HEK293 (cell line): ENCODE measurements around the gene OXGR1.

Experiments
- CTCF ChIA-PET: fragments of 350-600 bp; formaldehyde crosslinking; extraction: SDS; loops from one replicate; lab custom pipeline; 2021; ENCODE audit warnings: antibody characterized with exemption; lab: Yijun Ruan, JAX
- POLR2A ChIA-PET: fragments of 300-600 bp; formaldehyde crosslinking; extraction: SDS; loops from one replicate; lab custom pipeline; 2020; ENCODE audit warnings: antibody characterized with exemption, inconsistent platforms; lab: Yijun Ruan, JAX
- H3K27ac ChIP-seq: fragments of 200-500 bp; sonication (Bioruptor generic); 2 replicates; pipeline ENCODE4 v1.5.1; 2014; ENCODE audit warnings: low read depth, low read length, control low read depth, inconsistent platforms; ENCODE audit errors: extremely low read depth
- H3K36me3 ChIP-seq, 2 experiments: fragments of 200-500 bp in 1 of 2; sonication (Bioruptor generic) in 1 of 2; 1 replicate in 1 of 2; 2 replicates in 1 of 2; pipeline ENCODE4 v1.5.1; 2014 to 2017; ENCODE audit warnings: inconsistent platforms in 2 of 2, low read length in 2 of 2; ENCODE audit not compliant: control insufficient read depth in 2 of 2, insufficient read depth in 1 of 2
- H3K4me1 ChIP-seq: fragments of 200-500 bp; sonication (Bioruptor generic); 2 replicates; pipeline ENCODE4 v1.5.1; 2014; ENCODE audit warnings: mild to moderate bottlenecking, low read length, inconsistent platforms; ENCODE audit not compliant: control insufficient read depth, insufficient read depth
- H3K4me3 ChIP-seq: 2 replicates; pipeline ENCODE4 v1.5.1; 2011; ENCODE audit warnings: low read depth, mild to moderate bottlenecking, control low read depth, low read length, moderate library complexity
- H3K9me3 ChIP-seq: fragments of 200-500 bp; sonication (Bioruptor generic); 2 replicates; pipeline ENCODE4 v1.5.1; 2014; ENCODE audit warnings: low read depth, low read length, inconsistent platforms; ENCODE audit not compliant: control insufficient read depth, insufficient read depth
- KLF1 ChIP-seq: fragments of 450-650 bp; formaldehyde crosslinking; IDR thresholded peaks from 2 replicates; pipeline ENCODE4 v1.5.1; 2016; ENCODE audit warnings: missing biosample characterization, missing genetic modification characterization
- ZBTB49 ChIP-seq: fragments of 450-650 bp; formaldehyde crosslinking; IDR thresholded peaks from 2 replicates; pipeline ENCODE4 v1.5.1; 2016; ENCODE audit warnings: missing biosample characterization, missing genetic modification characterization, low read depth
- ZNF133 ChIP-seq: fragments of 450-650 bp; formaldehyde crosslinking; IDR thresholded peaks from 2 replicates; pipeline ENCODE4 v1.5.1; 2016; ENCODE audit warnings: missing biosample characterization, missing genetic modification characterization
- ZNF148 ChIP-seq: fragments of 450-650 bp; formaldehyde crosslinking; IDR thresholded peaks from 2 replicates; pipeline ENCODE4 v1.5.0; 2017; ENCODE audit warnings: missing biosample characterization, missing genetic modification characterization, borderline replicate concordance
- ZNF2 ChIP-seq: fragments of 450-650 bp; formaldehyde crosslinking; IDR thresholded peaks from 2 replicates; pipeline ENCODE4 v1.5.1; 2016; ENCODE audit warnings: missing biosample characterization, missing genetic modification characterization
- ZNF292 ChIP-seq: fragments of 450-650 bp; formaldehyde crosslinking; IDR thresholded peaks from 2 replicates; pipeline ENCODE4 v1.5.1; 2016; ENCODE audit warnings: low read depth, missing biosample characterization, missing genetic modification characterization, borderline replicate concordance
- ZNF324 ChIP-seq: fragments of 450-650 bp; formaldehyde crosslinking; IDR thresholded peaks from 2 replicates; pipeline ENCODE4 v1.5.1; 2016; ENCODE audit warnings: missing biosample characterization, missing genetic modification characterization
- ZNF362 ChIP-seq: fragments of 450-650 bp; formaldehyde crosslinking; IDR thresholded peaks from 2 replicates; pipeline ENCODE4 v1.5.1; 2016; ENCODE audit warnings: missing biosample characterization, missing genetic modification characterization
- ZNF548 ChIP-seq: fragments of 450-650 bp; formaldehyde crosslinking; IDR thresholded peaks from 2 replicates; pipeline ENCODE4 v1.5.1; 2016; ENCODE audit warnings: missing biosample characterization, missing genetic modification characterization
- ZNF560 ChIP-seq: fragments of 450-650 bp; formaldehyde crosslinking; IDR thresholded peaks from 2 replicates; pipeline ENCODE4 v1.5.1; 2017; ENCODE audit warnings: missing biosample characterization, missing genetic modification characterization, borderline replicate concordance
- ZNF571 ChIP-seq: fragments of 450-650 bp; formaldehyde crosslinking; IDR thresholded peaks from 2 replicates; pipeline ENCODE4 v1.5.0; 2017; ENCODE audit warnings: missing biosample characterization, missing genetic modification characterization
- ZNF596 ChIP-seq: fragments of 450-650 bp; IDR thresholded peaks from 2 replicates; pipeline ENCODE4 v1.5.0; 2018; ENCODE audit warnings: missing biosample characterization, mild to moderate bottlenecking, missing genetic modification characterization, moderate library complexity
- ZNF654 ChIP-seq: fragments of 450-650 bp; formaldehyde crosslinking; IDR thresholded peaks from 2 replicates; pipeline ENCODE4 v1.5.1; 2016; ENCODE audit warnings: low read depth, missing biosample characterization, missing genetic modification characterization
- ZNF837 ChIP-seq: fragments of 450-650 bp; formaldehyde crosslinking; IDR thresholded peaks from 2 replicates; pipeline ENCODE4 v1.5.1; 2016; ENCODE audit warnings: missing biosample characterization, missing genetic modification characterization
- TF ChIP-seq, protein P1 (sequence below): fragments of 450-650 bp; formaldehyde crosslinking; optimal IDR thresholded peaks from 2 replicates; pipeline ENCODE3; 2016; ENCODE audit warnings: missing biosample characterization, mild to moderate bottlenecking, missing genetic modification characterization
- TF ChIP-seq, protein P2 (sequence below): fragments of 450-650 bp; formaldehyde crosslinking; IDR thresholded peaks from 2 replicates; pipeline ENCODE4 v1.5.1; 2016; ENCODE audit warnings: missing biosample characterization, missing genetic modification characterization

OXGR1 gene

DNA sequence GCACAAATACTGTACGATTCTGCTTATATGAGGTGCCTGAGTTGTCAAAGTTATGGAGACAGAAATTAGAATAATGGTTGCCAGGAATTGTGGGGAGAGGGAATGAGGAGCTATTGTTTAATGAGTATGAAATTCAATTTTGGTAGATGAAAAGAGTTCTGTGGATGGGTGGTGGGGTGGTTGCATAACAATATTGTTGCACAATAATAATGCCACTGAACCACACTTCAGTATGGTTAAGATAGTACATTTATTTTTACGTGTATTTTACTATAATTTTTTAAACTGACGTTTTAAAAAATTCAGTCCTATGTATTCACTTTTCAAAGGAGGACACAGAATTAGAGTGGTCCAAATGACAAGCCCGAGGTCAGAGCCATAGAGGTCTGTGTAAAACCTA is 1.8 kb upstream of the OXGR1 start:
- ChIA-PET POLR2A (no interaction called here), CTCF (no interaction called here)
- H3K4me3 ChIP-seq = no peak overlapping the region
- H3K36me3 ChIP-seq = no peaks in the 10 kb centered on the region
- no peaks in the 10 kb centered on the region for H3K9me3 ChIP-seq
- H3K4me1 ChIP-seq = no peaks in the 10 kb centered on the region
- TF ChIP-seq, protein P1, sequence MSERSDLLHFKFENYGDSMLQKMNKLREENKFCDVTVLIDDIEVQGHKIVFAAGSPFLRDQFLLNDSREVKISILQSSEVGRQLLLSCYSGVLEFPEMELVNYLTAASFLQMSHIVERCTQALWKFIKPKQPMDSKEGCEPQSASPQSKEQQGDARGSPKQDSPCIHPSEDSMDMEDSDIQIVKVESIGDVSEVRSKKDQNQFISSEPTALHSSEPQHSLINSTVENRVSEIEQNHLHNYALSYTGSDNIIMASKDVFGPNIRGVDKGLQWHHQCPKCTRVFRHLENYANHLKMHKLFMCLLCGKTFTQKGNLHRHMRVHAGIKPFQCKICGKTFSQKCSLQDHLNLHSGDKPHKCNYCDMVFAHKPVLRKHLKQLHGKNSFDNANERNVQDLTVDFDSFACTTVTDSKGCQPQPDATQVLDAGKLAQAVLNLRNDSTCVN (tag by site-specific recombination) = no peak
- no peak for TF ChIP-seq KLF1
- H3K27ac ChIP-seq = no peak overlapping the region

DNA sequence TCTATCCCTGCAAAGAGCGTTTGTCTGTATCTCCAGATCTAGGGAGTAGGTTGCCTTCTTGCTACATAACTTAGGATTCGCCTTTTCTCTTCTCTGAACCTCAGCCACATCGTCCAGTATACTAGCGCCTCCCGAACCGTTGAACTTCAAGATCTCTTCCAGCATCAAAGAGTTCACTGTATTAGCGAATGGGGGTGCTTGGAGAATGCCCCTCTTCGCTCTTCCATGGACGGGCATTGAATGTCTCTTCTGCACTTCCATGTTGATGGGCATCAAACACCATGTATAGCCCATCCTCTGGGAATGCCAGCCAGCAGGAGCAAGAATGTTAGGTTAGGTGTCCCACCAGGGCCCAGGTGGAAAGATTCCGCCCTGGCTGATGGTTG is 575 bp upstream of the OXGR1 start:
- no peak for TF ChIP-seq ZNF596 (tag by site-specific recombination)
- TF ChIP-seq ZNF560 = no peak
- TF ChIP-seq ZNF292 (tag by site-specific recombination) = no peak
- TF ChIP-seq, protein P2, sequence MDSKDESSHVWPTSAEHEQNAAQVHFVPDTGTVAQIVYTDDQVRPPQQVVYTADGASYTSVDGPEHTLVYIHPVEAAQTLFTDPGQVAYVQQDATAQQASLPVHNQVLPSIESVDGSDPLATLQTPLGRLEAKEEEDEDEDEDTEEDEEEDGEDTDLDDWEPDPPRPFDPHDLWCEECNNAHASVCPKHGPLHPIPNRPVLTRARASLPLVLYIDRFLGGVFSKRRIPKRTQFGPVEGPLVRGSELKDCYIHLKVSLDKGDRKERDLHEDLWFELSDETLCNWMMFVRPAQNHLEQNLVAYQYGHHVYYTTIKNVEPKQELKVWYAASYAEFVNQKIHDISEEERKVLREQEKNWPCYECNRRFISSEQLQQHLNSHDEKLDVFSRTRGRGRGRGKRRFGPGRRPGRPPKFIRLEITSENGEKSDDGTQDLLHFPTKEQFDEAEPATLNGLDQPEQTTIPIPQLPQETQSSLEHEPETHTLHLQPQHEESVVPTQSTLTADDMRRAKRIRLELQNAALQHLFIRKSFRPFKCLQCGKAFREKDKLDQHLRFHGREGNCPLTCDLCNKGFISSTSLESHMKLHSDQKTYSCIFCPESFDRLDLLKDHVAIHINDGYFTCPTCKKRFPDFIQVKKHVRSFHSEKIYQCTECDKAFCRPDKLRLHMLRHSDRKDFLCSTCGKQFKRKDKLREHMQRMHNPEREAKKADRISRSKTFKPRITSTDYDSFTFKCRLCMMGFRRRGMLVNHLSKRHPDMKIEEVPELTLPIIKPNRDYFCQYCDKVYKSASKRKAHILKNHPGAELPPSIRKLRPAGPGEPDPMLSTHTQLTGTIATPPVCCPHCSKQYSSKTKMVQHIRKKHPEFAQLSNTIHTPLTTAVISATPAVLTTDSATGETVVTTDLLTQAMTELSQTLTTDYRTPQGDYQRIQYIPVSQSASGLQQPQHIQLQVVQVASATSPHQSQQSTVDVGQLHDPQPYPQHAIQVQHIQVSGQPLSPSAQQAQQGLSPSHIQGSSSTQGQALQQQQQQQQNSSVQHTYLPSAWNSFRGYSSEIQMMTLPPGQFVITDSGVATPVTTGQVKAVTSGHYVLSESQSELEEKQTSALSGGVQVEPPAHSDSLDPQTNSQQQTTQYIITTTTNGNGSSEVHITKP (tag by site-specific recombination) = no peak; the same call in 1 of the 2 replicates
- no peak for TF ChIP-seq ZNF2
- no peak for TF ChIP-seq ZNF837 (tag by site-specific recombination)
- no peak for TF ChIP-seq ZBTB49 (tag by site-specific recombination)
- 0 out of 2 replicates have a peak, but pooled peaks have one; percentile 7 for TF ChIP-seq ZNF362 (tag by site-specific recombination)
- H3K4me3 ChIP-seq = no peak overlapping the region

GRCh38 chr13:96993634-96994016 is 651 bp downstream of the OXGR1 start:
- no peak overlapping the region for H3K4me3 ChIP-seq
- no peaks in the 10 kb centered on the region for H3K4me1 ChIP-seq
- TF ChIP-seq ZNF548 (tag by site-specific recombination) = no peak
- no peak for TF ChIP-seq ZNF571
- TF ChIP-seq ZNF654 = no peak
- TF ChIP-seq ZNF133 (tag by site-specific recombination) = no peak
- no peak for TF ChIP-seq ZNF148 (tag by site-specific recombination)
- no peak for TF ChIP-seq ZNF324 (tag by site-specific recombination)
- no peaks in the 10 kb centered on the region for H3K36me3 ChIP-seq
- no peaks in the 10 kb centered on the region for H3K9me3 ChIP-seq
- POLR2A ChIA-PET = interaction anchor here (0.7 kb wide), 1 partner anchor 22 kb away, joined by 3 read pairs; no protein-coding TSS in a partner anchor
- H3K27ac ChIP-seq = no peak overlapping the region
- CTCF ChIA-PET = interaction anchor here (0.6 to 0.7 kb wide), 2 partner anchors 71 to 872 kb away, joined by 4 to 6 read pairs; no protein-coding TSS in a partner anchor

More for the DNA sequence above, 575 bp upstream of the OXGR1 start:
- CTCF ChIA-PET = no interaction called here
- Histone ChIP-seq H3K9me3 (no peaks in the 10 kb centered on the region), H3K4me1 (no peaks in the 10 kb centered on the region), H3K36me3 (no peaks in the 10 kb centered on the region), H3K27ac (no peak overlapping the region)
- POLR2A ChIA-PET = no interaction called here
